ENCODE results near the gene SWAP70.

Gene SWAP70

GRCh38 chr11:9657531-9657930 is 6.3 kb upstream of the SWAP70 start:
- H3K27ac ChIP-seq: no peak overlapping the region
- H3K79me2 ChIP-seq: no peaks in the 10 kb centered on the region
- no peak overlapping the region for H3K4me2 ChIP-seq (ENCODE audit: low read length)
- no peaks in the 10 kb centered on the region for H3K36me3 ChIP-seq (ENCODE audit: control insufficient read depth, insufficient read depth, low read length)
- no peak overlapping the region for H3K4me3 ChIP-seq (ENCODE audit: low read depth, low read length)
- TF ChIP-seq CTCF (IDR thresholded peaks at IDR 0.05): no peak
- H2AFZ ChIP-seq: no peak overlapping the region
- H3K27me3 ChIP-seq (ENCODE audit: control insufficient read depth, insufficient read depth, low read length): no peaks in the 10 kb centered on the region
- H3K9ac ChIP-seq: no peak overlapping the region
- H3K9me3 ChIP-seq (ENCODE audit: control insufficient read depth, low read length): no peaks in the 10 kb centered on the region
- no peaks in the 10 kb centered on the region for H3K4me1 ChIP-seq

GRCh38 chr11:9660886-9661285 is 3.0 kb upstream of the SWAP70 start:
- Histone ChIP-seq H3K9ac (no peak overlapping the region), H3K4me1 (no peaks in the 10 kb centered on the region), H3K27me3 (ENCODE audit: control insufficient read depth, insufficient read depth, low read length) (no peaks in the 10 kb centered on the region), H3K36me3 (ENCODE audit: control insufficient read depth, insufficient read depth, low read length) (no peaks in the 10 kb centered on the region), H2AFZ (no peak overlapping the region), H3K9me3 (ENCODE audit: control insufficient read depth, low read length) (no peaks in the 10 kb centered on the region), H3K27ac (no peak overlapping the region), H3K79me2 (no peaks in the 10 kb centered on the region), H3K4me3 (ENCODE audit: low read depth, low read length) (no peak overlapping the region), H3K4me2 (ENCODE audit: low read length) (no peak overlapping the region)
- no peak for TF ChIP-seq CTCF (IDR thresholded peaks at IDR 0.05)

- no peak for TF ChIP-seq CTCF (IDR thresholded peaks at IDR 0.05)
- Histone ChIP-seq H3K36me3 (ENCODE audit: control insufficient read depth, insufficient read depth, low read length) (no peaks in the 10 kb centered on the region), H3K27ac (no peak overlapping the region), H3K79me2 (no peaks in the 10 kb centered on the region), H3K9me3 (ENCODE audit: control insufficient read depth, low read length) (no peaks in the 10 kb centered on the region), H3K9ac (no peak overlapping the region), H3K4me2 (ENCODE audit: low read length) (no peak overlapping the region), H3K27me3 (ENCODE audit: control insufficient read depth, insufficient read depth, low read length) (no peaks in the 10 kb centered on the region), H3K4me3 (ENCODE audit: low read depth, low read length) (no peak overlapping the region), H2AFZ (no peak overlapping the region), H3K4me1 (no peaks in the 10 kb centered on the region)
Observed at GRCh38 chr11:9662273-9662672, 1.6 kb upstream of the SWAP70 start.

GRCh38 chr11:9664276-9665171 is 647 bp downstream of the SWAP70 start:
- TF ChIP-seq CTCF (IDR thresholded peaks at IDR 0.05): no peak
- H3K4me1 ChIP-seq: no peaks in the 10 kb centered on the region
- no peak overlapping the region for H3K9ac ChIP-seq
- peak overlapping the region; percentile 70 for H3K4me3 ChIP-seq (ENCODE audit: low read depth, low read length)
- H3K27ac ChIP-seq: peak overlapping the region; percentile 80
- no peaks in the 10 kb centered on the region for H3K9me3 ChIP-seq (ENCODE audit: control insufficient read depth, low read length)
- no peaks in the 10 kb centered on the region for H3K79me2 ChIP-seq
- peak overlapping the region; percentile 69 for H3K4me2 ChIP-seq (ENCODE audit: low read length)
- H2AFZ ChIP-seq: peak overlapping the region; percentile 72
- H3K27me3 ChIP-seq (ENCODE audit: control insufficient read depth, insufficient read depth, low read length): no peaks in the 10 kb centered on the region
- H3K36me3 ChIP-seq (ENCODE audit: control insufficient read depth, insufficient read depth, low read length): no peaks in the 10 kb centered on the region

GRCh38 chr11:9665749-9666148 is 1.9 kb downstream of the SWAP70 start:
- no peaks in the 10 kb centered on the region for H3K4me1 ChIP-seq
- H3K4me3 ChIP-seq (ENCODE audit: low read depth, low read length): no peak overlapping the region
- no peak overlapping the region for H3K4me2 ChIP-seq (ENCODE audit: low read length)
- no peaks in the 10 kb centered on the region for H3K27me3 ChIP-seq (ENCODE audit: control insufficient read depth, insufficient read depth, low read length)
- no peaks in the 10 kb centered on the region for H3K36me3 ChIP-seq (ENCODE audit: control insufficient read depth, insufficient read depth, low read length)
- H2AFZ ChIP-seq: no peak overlapping the region
- no peak overlapping the region for H3K27ac ChIP-seq
- no peak overlapping the region for H3K9ac ChIP-seq
- TF ChIP-seq CTCF (IDR thresholded peaks at IDR 0.05): no peak
- H3K79me2 ChIP-seq: no peaks in the 10 kb centered on the region
- no peaks in the 10 kb centered on the region for H3K9me3 ChIP-seq (ENCODE audit: control insufficient read depth, low read length)

Measured in parathyroid adenoma (tissue), 2 donors.